ENCODE measurements around the gene HELZ2. TPM values are rescaled to one million over a fixed set of nuclear protein-coding genes. Genes with fewer than 3 reads are reported as not detected.

The HELZ2 gene
- total RNA-seq, 1 experiment from 2014 or later: 27.9 TPM

- no peak overlapping the region for H3K27ac Mint-ChIP-seq
These were observed 6.5 kb downstream of the HELZ2 start for GRCh38 chr20:63567386-63568169.

More at GRCh38 chr20:63567386-63568169, 6.5 kb downstream of the HELZ2 start:
- H2BK20ac ChIP-seq (ENCODE audit: low read depth, low read length, poor library complexity, severe bottlenecking): no peak overlapping the region
- no CpG with 5 or more reads among the region's 37 CpGs for WGBS (ENCODE audit: extremely low coverage, insufficient read length, low lambda C conversion rate)
- H2BK5ac ChIP-seq (ENCODE audit: insufficient read length, low read length): no peak overlapping the region
- H2BK12ac ChIP-seq (ENCODE audit: insufficient read length, low read depth, low read length): no peak overlapping the region
- no peak overlapping the region for H3K4me2 ChIP-seq (ENCODE audit: insufficient read depth, insufficient read length, low read length)
- H2BK15ac ChIP-seq (ENCODE audit: low read depth, low read length): no peak overlapping the region
- Mint-ChIP-seq H3K4me1 (no peaks in the 10 kb centered on the region), H3K4me3 (no peak overlapping the region), H3K27me3 (ENCODE audit: low read depth) (no peaks in the 10 kb centered on the region), H3K36me3 (ENCODE audit: insufficient read depth in 1 of 3, low read depth in 3 of 3) (no peaks in the 10 kb centered on the region), H3K9me3 (no peaks in the 10 kb centered on the region)
- no peaks in the 10 kb centered on the region for H3K23me2 ChIP-seq (ENCODE audit: insufficient read length, low read depth, low read length, poor library complexity, severe bottlenecking)
- no peak overlapping the region for H3K18ac ChIP-seq (ENCODE audit: insufficient read length, low read depth, low read length)
- no peak overlapping the region for H2BK120ac ChIP-seq (ENCODE audit: low read depth, low read length, poor library complexity, severe bottlenecking)
- no peak overlapping the region for H3K9ac ChIP-seq (ENCODE audit: extremely low read depth, insufficient read length, low read length)
- no peak overlapping the region for H3K56ac ChIP-seq (ENCODE audit: insufficient read length, low read depth, low read length)
- no peak overlapping the region for H3K4ac ChIP-seq (ENCODE audit: low read depth, low read length)
- no peak overlapping the region for H3K14ac ChIP-seq (ENCODE audit: insufficient read depth, low read length)
- TF ChIP-seq CTCF (conservative IDR thresholded peaks at IDR 0.05): no peak
- H3K27me3 ChIP-seq (ENCODE audit: insufficient read depth, low read length): no peaks in the 10 kb centered on the region
- no peak overlapping the region for H2AFZ ChIP-seq (ENCODE audit: low read length)
- H3K79me1 ChIP-seq (ENCODE audit: insufficient read depth, low read depth, low read length, poor library complexity, severe bottlenecking): no peaks in the 10 kb centered on the region
- H4K5ac ChIP-seq (ENCODE audit: insufficient read length, low read depth, low read length): no peak overlapping the region
- no peak overlapping the region for H3K23ac ChIP-seq (ENCODE audit: insufficient read length, low read depth, low read length)
- H3T11ph ChIP-seq (ENCODE audit: low read length): no peak overlapping the region
- no peaks in the 10 kb centered on the region for H3K9me3 ChIP-seq (ENCODE audit: control insufficient read depth, low read depth, low read length)
- no peaks in the 10 kb centered on the region for H3K79me2 ChIP-seq (ENCODE audit: insufficient read depth, low read length)
- no peaks in the 10 kb centered on the region for H3K4me1 ChIP-seq (ENCODE audit: insufficient read depth, low read length)
- no peak overlapping the region for H4K91ac ChIP-seq (ENCODE audit: insufficient read length, low read depth, low read length)
- H4K8ac ChIP-seq (replicated peaks; ENCODE audit: insufficient read length, low read depth, low read length): no peak overlapping the region
- no peak overlapping the region for H2AK5ac ChIP-seq (ENCODE audit: insufficient read length, low read length)
- no peak for DNase-seq
- no peaks in the 10 kb centered on the region for H4K20me1 ChIP-seq (ENCODE audit: control insufficient read depth, insufficient read depth, insufficient read length)
- H3K27ac ChIP-seq (ENCODE audit: insufficient read length, low read depth, low read length): no peak overlapping the region
